Inflammatory macrophage treated with lipopolysaccharide for 4 hours (primary cell): ENCODE measurements around the gene HLCS.

Experiments used
- DNase-seq: peaks from one replicate; pipeline ENCODE4 v3.0.0-alpha.2; 2020

Gene HLCS

DNA sequence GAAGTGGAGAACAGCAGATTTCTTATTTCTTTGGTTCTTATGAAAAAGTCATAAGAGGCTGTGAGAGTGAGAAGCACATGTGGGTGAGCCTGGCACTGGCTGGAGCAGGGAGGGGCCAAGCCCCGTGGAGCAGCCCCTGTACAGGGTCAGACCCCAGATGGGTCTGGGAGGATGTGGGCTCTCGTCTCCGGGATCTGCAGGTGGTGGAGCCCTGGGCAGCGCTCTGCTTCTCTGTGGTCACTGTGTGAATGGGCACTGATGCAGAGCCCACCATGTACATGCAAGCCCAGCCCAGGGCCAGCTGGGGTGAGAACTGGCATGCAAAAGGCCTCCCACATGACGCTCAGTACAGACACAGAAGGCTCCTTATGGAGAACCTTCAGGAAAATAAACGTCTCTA lies 200.0 kb downstream of the HLCS start:
- DNase-seq, result no peak

DNA sequence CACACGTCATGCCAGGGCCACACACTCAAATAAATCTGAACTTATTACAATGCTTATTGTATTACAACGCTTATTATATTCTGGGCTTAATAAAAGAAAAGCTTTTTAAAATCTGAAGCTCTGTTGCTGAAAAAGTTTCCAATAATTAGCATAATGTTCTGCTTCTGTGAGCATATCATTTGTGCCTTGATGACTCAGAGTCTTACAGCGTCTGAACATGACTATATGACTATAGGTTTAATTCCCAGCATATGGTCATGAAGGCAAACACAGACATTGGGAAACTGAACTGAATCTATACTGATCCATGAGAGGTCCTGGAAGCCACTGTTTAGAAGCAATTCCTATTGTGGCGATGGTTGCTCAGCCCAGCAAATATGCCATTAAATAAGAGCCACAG lies 201.2 kb downstream of the HLCS start:
- no peak for DNase-seq

DNA sequence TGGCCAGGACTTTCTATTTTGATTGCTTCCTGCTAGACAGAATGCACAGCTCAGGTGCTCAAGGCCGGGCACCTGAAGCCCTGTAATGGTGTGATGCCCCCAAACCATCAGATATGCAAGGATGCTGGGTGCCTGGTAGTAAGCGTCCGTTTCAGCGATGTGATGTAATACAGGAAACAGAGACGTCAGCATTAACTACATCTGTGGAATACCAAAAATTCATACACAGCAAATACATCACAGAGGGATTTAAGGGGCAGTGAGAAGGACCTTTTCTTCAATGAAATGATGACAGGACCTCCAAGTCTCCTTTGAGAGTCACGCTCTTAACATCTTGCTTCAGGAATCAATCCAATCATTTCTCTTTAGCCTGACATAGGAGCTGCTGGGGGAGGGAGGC lies 203.2 kb downstream of the HLCS start:
- no peak for DNase-seq

DNA sequence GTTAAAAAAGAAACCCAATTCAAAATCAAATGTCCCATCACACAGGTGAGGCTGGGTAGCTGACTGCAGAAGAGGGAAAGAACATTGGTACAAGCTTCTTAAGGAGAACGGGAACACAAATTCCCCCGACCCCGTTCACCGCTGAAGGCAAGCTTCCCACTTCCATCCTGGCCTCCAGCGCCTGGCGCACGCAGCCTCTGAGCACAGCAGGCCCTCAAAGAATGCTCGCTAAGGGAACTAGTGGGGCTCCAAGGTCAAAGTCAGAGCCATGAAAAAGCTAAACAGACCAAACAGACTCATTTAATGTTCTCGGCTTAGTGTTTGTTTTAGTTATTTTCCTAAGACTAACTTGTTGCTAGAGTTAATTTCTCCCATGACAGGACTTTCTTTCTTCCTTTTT lies 203.8 kb downstream of the HLCS start:
- no peak for DNase-seq

DNA sequence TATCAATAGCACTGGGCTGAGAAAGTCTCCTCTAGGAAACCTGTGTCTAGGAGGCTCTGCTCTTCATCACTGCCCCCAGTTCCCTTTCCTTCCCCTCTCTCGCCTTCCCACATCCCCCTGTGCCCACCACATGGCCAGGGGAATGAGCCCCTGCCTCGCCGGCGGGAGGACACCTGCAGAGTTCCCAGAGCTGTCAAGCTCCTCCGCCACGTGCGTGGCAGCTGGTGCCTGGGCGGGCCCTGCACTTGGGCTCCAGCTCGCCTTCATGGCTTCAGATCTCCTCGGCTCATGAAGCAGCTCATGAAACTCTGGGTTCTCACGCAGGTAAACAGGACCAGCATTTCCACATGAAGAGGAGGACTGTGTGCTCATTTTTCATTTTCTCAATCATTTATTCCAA lies 204.8 kb downstream of the HLCS start:
- no peak for DNase-seq

DNA sequence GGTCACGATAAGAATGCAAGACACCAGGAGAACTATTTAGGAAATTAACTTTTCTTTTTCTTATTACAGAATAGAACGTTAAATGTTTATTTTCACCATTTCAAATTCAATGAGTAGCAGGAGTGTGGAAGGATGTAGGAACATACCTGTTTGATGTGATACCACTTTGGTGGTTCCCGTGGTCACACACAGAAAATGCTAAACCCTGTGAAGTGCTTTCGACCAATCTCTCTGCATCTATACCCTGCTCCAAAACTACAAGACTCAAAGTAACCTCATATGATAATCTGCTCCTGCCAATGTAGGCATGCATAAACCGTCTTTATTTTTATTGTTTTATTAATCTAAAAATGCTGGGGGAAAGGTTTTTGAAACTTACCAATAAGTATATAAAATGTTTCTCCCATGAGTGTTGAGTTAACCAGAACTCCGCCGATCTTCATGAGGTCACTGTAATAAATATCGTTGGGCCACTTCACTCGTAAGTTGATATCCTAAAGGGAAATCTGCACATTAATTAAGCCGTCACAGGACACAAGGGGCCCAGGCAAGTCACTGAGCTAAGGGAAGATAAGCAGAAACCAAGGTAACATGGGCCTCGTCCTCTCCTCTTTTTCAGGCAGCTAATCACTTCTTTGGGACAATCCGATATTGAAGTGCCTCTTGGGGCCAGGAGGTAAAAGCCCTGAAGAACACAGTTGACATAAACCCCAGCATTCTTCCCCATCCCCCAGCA lies 207.0 kb downstream of the HLCS start:
- DNase-seq, result no peak

DNA sequence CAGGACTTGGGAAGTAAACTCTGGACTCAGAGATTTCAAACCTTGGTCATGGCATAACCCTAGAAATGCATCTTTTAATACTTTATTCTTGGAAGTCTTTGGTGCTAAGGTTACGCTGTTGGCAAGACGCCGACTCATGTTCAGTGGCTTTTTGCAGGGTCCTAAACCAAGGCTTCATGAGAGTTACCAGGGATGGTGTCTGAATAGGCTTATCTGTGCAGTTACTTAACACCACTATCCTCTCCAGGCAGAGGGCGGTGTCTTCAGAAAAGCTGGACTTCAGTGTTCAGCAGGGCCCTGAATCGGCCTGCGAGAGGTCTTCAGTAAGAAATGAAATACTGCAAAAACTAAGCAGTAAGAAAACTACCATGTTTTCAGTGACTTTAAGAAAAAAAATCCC lies 209.3 kb downstream of the HLCS start:
- no peak for DNase-seq

DNA sequence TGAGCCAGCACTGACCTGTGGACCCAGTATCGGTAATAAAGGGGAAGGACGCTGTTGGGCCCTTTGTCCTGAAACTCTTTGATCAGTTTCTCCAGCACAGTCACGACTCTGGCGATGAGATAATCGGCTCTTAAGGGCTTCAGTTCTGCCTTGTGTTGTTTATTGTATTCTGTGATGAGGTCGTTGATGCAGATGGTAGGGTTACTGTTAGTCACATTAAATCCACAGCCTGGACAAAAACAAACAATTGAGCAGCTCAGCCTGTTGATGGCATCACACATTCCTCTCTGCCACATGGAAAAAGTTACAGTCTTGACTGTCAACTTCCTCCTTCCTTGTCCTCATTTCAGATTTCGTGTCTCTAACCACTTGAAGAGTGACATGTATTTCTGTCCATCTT lies 209.9 kb downstream of the HLCS start:
- DNase-seq, result no peak

DNA sequence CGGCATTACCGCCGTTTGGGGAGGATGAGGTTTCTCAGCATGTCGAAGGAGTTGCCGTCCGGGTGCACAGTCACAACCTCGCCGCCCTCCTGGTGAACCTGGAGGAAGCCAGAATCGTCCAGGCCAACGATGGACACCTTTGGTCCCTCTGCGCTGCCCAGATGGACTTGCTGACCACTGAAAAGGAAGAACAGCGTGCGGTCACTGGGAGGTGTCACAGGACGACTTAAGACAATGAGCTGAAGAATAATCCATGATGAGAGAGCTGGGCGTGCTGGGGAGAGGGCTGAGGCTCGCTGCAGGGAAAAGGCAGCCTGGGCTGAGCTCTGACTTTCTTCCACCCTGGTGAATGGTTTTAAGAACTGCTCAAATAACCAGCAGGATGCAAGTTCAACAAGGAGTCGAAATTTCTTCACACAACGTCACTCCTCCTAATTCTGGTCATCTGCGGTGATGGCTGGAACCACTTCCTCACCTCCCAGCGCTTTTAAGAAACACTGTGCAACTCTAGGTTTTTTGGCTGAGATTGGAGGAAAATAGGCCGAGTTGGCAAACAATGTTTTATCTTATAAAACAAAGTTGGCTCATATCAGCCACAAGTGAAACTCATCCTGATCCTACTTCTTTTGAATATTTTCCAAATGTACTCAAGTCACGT lies 212.1 kb downstream of the HLCS start:
- DNase-seq, result no peak

DNA sequence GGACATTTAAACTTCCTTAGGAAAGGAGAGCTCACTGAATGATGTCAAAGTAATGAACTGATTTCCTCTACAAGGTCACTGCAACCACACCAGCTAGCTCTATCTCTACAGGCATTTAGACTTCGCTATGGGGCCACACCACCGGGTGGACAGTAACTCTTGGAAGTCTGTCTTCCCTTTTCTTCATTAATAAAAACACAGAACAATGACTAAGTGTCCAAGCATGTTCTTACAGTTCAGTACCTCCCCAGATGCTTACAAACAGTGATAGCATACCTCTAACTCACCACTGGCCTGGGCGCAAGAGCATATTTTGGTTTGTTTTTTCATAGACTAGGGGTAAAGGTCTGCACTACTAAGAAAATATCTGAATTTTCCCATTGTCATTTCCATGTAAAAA lies 212.9 kb downstream of the HLCS start:
- DNase-seq, result no peak

DNA sequence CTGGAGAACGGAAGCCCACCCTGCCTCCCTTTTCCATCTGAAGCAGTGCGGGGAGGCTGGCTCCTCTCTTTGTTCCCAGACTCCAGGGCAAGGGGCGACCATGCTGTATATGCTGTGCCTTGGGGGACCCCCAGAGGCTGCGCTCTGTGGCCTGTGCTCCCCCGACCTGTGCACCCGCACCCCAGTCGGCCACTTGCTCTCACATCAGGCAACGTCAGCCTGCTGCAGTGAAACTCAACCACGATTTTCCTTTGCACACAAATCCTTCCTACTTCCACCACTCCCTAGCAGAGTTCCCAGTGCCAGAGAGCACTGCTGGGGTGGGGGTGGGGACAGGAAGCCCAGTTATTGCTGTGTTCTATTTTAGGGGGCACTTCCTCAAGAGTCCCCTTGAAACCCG lies 215.1 kb downstream of the HLCS start:
- DNase-seq, result no peak

DNA sequence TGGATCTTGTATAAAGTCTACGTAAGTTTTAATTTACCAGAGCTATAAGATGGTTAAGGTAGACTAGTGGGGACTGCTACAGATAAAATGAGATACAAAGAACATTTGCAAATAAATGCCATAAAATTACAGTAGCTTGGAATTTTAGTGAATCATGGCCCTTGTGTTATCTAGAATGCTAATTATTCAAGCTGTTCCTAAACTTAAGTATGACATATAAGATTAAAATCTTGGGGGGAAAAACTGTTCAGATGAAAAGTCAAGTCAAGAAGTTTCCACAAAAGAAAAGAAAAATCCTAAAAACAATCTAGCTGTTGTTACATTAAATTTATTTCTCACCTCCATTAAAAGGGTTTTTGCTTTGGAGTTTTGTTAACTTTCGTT lies 215.9 kb downstream of the HLCS start:
- DNase-seq, result no peak

DNA sequence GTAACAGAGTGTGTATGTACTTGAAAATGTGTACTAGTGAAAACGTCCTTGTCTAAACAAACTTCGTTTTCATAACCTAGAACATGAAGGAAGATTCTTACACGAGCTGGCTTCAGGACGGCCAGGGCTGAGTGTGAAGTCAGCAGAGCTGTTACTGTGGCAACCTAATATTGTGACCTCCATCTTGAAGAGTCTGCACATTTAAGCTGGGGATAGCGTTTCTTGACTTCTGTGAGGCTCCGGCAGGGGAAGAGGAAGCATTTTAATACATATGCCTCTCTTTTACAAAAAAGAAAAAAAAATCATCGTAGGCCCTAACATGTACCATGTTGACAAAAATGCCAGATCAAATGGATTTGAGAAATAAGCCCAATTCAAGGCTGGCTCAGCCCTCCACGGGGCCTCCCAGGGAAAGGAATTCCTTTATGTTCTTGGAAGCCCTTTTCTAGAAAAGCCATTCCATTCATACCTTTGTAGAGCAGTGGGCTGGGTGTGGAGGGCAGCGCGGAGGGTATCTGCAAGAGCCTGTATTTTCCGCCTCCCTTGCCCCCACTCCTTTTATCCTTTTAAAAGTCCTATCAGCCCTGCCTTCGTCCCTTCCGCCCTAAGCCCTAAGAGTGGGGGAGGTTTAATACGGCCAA lies 216.4 kb downstream of the HLCS start:
- no peak for DNase-seq

DNA sequence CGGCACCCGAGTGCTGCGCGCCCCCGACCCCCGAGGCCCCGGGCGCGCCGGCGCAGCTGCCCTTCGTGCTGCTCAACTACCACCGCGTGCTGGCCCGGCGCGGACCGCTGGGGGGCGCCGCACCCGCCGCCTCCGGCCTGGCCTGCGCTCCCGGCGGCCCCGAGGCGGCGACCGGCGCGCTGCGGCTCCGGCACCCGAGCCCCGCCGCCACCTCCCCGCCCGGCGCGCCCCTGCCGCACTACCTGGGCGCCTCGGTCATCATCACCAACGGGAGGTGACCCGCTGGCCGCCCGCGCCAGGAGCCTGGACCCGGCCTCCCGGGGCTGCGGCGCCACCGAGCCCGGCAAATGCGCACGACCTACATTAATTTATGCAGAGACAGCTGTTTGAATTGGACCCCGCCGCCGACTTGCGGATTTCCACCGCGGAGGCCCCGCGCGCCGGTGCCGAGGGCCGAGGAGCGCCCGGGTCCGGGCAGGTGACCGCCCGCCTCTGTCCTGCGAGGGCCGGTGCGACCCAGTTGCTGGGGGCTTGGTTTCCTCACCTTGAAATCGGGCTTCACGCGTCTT lies 218.6 kb downstream of the HLCS start:
- peak; percentile 17 for DNase-seq

DNA sequence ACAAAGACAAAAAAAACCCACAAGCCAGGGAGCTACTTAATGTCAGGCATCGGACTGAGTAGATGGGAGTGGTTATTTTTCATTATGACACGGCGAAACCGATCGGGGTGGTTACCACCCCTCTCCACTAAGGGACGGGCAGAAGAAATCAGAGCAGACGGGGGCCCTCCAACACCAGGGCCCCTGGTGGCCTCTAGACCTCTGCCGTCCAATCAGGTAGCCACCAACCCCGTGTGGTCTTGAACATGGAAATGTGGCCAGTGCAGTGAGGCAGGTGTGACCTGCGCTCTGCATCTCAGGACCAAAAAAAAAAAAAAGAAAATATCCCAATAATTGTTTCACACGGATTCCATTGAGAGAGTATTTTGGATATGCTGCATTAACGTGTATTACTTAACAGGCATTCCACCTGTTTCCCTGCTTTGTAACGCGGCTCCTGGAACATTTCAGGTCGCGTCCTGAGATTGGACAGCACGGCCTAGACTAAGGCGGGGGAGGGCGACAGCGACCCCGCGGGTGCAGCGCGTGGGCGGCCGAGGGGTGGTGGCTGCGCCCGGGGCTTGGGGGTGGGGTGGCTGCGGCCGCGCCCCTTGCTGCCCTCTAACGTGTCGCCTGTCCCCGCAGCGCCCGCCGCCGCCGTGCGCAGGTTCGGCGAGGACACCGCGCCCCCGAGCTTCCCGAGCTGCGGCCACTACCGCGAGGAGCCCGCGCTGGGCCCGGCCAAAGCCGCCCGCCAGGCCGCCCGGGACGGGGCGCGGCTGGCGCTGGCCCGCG lies 219.2 kb downstream of the HLCS start:
- no peak for DNase-seq

DNA sequence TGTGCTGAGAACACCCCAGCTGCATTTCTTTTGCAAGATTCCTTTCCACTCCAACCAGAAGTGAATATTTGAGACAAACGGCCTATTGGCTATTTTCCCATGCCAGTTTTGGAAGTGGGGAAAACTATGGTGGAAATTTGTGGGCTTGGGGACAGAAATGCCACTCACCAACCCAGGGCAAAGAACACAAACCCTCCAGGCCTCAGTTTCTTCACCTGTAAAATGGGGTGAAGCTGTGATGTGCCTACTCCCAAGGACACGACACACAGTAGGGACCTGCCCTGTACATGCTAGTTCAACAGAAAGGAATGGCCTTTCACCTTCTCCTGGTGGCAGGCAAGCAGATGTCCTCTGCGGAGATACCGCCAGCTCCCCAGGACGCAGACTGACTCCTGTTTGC lies 221.0 kb downstream of the HLCS start:
- DNase-seq, result no peak

DNA sequence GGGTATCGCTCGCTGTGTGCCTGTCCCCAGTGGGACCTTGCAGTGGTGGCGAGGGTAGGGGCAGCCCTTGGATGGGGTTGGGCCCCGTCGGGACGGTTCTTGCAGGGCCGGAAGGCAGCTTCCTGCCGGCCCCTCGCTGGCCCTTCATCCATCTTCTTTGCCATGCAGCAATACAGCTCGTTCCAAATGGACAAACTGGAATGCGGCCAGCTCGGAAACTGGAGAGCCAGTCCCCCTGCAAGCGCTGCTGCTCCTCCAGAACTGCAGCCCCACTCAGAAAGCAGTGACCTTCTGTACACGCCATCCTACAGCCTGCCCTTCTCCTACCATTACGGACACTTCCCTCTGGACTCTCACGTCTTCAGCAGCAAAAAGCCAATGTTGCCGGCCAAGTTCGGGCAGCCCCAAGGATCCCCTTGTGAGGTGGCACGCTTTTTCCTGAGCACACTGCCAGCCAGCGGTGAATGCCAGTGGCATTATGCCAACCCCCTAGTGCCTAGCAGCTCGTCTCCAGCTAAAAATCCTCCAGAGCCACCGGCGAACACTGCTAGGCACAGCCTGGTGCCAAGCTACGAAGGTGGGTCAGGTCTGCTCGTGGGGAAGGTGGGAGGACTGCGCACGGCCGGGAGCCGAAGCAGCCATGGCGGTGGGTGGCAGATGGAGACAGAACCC lies 221.8 kb downstream of the HLCS start:
- no peak for DNase-seq

DNA sequence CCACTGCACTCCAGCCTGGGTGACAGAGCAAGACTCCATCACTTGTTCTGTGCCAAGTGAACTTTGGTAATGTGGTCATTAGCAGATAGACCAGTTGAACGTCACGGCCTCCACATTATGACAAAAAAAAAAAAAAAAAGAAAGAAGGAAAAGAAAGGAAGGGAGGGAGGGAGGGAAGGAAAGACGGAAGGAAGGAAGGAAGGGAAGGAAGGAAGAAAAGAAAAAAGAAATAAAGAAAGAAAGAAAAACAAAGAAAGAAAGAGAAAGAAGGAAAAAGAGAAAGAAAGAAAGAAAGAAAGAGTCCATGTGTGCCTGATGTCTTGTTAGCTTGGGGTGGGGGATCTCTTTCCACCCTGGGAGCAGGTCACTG lies 222.3 kb downstream of the HLCS start:
- DNase-seq, result no peak

DNA sequence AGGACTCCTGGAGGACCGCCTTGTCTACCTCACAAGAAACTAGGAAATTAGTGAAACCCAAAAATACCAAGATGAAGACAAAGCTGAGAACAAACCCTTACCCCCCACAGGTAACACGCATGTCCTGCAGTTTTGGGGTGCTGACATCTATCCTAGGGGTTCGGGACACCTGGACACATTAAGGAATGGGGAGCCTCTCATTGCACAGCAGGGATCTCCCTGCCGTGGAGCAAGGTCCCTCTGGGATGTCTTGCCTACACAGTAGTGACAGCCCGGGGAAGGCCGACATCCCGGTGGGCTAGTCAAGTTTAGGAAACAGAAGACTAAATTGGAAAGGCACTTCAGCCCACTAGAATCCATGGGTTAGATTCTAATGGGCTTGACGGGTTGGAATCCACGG lies 223.0 kb downstream of the HLCS start:
- DNase-seq, result no peak

DNA sequence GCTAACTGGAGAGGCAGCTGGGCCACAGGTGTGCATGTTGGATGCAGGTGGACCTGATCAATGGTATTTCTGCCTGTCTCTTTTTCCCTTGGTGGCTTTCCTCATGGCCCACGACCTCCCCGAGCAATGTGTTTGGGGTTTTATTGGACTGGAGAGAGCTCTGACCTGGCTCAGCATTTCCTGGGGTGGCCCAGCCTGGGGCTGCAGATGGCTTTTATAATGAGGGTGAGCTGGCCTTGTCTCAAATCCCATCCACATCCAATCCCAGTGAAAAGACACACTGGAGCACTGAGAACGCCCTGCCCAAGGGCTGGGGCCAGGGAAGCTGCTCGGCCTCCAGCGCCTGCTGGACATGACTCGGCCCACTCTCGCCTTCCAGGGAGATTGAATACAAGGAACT lies 223.5 kb downstream of the HLCS start:
- DNase-seq, result no peak

DNA sequence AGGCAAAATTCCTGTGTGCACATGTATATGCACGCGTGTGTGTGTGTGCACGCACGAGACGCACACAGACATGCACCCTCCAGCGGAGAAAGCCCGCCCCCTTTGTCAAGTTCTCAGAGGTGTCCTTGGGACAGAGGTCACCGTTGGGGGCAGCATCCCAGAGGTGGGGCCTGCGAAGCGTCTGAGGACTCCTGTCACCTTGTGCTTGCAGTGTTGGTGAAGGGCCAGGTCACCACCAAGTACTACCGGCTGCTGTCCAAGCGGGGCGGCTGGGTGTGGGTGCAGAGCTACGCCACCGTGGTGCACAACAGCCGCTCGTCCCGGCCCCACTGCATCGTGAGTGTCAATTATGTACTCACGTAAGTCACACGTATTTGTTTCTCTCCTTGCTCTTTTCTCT lies 225.0 kb downstream of the HLCS start:
- no peak for DNase-seq

DNA sequence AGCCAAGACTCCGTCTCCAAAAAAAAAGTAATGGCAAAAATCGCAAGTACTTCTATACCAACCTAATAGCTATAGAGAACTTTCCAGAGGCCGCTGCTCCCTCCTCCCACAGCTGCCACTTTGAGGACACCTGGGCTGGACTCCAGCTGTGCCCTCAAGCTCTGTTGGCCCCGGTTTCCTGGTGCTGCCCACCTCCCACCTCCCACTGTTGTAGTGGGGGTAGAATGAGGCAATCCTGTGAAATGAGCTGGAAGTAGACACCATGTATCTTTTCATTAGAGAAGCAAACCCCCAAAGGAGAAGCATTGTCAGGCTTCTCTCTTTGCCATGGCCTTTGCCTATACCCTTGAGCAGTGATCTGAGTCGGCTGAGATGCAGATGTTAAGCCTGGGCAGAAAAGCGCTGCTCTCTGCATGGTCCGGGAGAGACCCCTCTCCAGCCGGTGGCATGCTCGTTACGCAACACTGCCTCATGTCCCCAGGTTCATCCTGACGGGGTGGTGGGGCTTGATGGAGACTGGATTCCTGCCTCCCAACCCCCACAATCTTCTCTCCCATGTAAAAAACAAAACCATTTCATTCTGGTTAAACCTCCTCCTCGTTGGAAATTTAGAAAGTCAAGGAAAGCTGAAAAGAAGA lies 227.9 kb downstream of the HLCS start:
- DNase-seq, result no peak
